HepG2 (cell line): ENCODE results near the gene ZIC3. TPM values are rescaled to one million over a fixed set of nuclear protein-coding genes. Genes with fewer than 3 reads are reported as not detected.

Experiments
- ATAC-seq: fragments of 200-7000 bp; cut with Tn5 transposase; 3 replicates; pipeline ENCODE4 v1.9.1; 2020; ENCODE audit warnings: mild to moderate bottlenecking, moderate library complexity
- BruUV-seq: library from RNA; stranded (reverse); fragments of 400-500 nt; replicated peaks from 2 replicates; lab custom pipeline; 2021; lab: Mats Ljungman, UMichigan
- CTCF ChIA-PET: fragments of 300-600 bp; formaldehyde crosslinking; extraction: SDS; loops from one replicate; lab custom pipeline; 2021; ENCODE audit warnings: low total read pairs, inconsistent platforms, low intra/inter-chr PET ratio; lab: Yijun Ruan, JAX
- POLR2A ChIA-PET: fragments of 350-600 bp; sonication (Branson Sonifier 250); formaldehyde crosslinking; loops from one replicate; lab custom pipeline; 2020; ENCODE audit warnings: antibody characterized with exemption, inconsistent platforms; lab: Yijun Ruan, JAX
- DNase-seq: peaks from one replicate; pipeline ENCODE4 v3.0.0-alpha.2; 2015; ENCODE audit warnings: low spot score
- FAIRE-seq: peaks from 3 replicates; lab custom pipeline; 2011; peaks lifted over from hg19 to GRCh38; lab: Jason Lieb, UNC
- H2AFZ ChIP-seq: one replicate; pipeline ENCODE4 v1.6.1; 2011; ENCODE audit warnings: low read length, inconsistent platforms
- H3K27ac ChIP-seq: fragments of 300-600 bp; 3 replicates; pipeline ENCODE4 v1.8.0; 2011; ENCODE audit warnings: mixed run types, mild to moderate bottlenecking, mixed read lengths, low read length, inconsistent platforms; ENCODE audit not compliant: insufficient read depth; ENCODE audit errors: extremely low read length
- H3K27me3 ChIP-seq, 2 experiments: fragments of 200-600 bp in 1 of 2; 2 replicates in 1 of 2; 3 replicates in 1 of 2; pipeline versions ENCODE4 v1.6.0 to v1.8.0; 2011; ENCODE audit warnings: low read length in 2 of 2, mild to moderate bottlenecking in 2 of 2, moderate library complexity in 2 of 2, inconsistent platforms in 1 of 2; ENCODE audit not compliant: insufficient read depth in 2 of 2, control insufficient read depth in 1 of 2
- H3K36me3 ChIP-seq, 2 experiments: fragments of 200-600 bp in 1 of 2; replicated peaks in 1 of 2; 2 replicates in 1 of 2; 3 replicates in 1 of 2; pipeline versions ENCODE4 v1.5.1 to v1.8.0; 2011; ENCODE audit warnings: low read length in 2 of 2, inconsistent platforms in 1 of 2; ENCODE audit not compliant: insufficient read depth in 2 of 2, control insufficient read depth in 1 of 2
- H3K4me1 ChIP-seq: 2 replicates; pipeline ENCODE4 v1.5.1; 2012; ENCODE audit warnings: low read length, inconsistent platforms; ENCODE audit not compliant: insufficient read depth
- H3K4me2 ChIP-seq: 2 replicates; pipeline ENCODE4 v1.6.0; 2011; ENCODE audit warnings: low read depth, low read length, inconsistent platforms
- H3K4me3 ChIP-seq, 3 experiments: fragments of 200-600 bp in 1 of 3; sonication (generic), shearing (Covaris generic) in 1 of 3; replicated peaks in 1 of 3; 2 replicates each; pipeline ENCODE4 v1.5.1; 2011 to 2016; ENCODE audit warnings: low read length in 3 of 3, inconsistent platforms in 2 of 3, low read depth in 2 of 3, mild to moderate bottlenecking in 2 of 3, control low read depth in 1 of 3, mixed read lengths in 1 of 3; ENCODE audit not compliant: insufficient read depth in 1 of 3
- H3K79me2 ChIP-seq: one replicate; pipeline ENCODE4 v1.6.1; 2011; ENCODE audit warnings: low read length, inconsistent platforms; ENCODE audit not compliant: insufficient read depth
- H3K9ac ChIP-seq: 2 replicates; pipeline ENCODE4 v1.6.0; 2011; ENCODE audit warnings: mild to moderate bottlenecking, low read depth, low read length, inconsistent platforms; ENCODE audit not compliant: insufficient read depth
- H3K9me3 ChIP-seq: 2 replicates; pipeline ENCODE4 v1.5.1; 2012; ENCODE audit warnings: mild to moderate bottlenecking, low read length
- H4K20me1 ChIP-seq: 2 replicates; pipeline ENCODE4 v1.6.0; 2011; ENCODE audit warnings: inconsistent platforms, mild to moderate bottlenecking, low read length, moderate library complexity; ENCODE audit not compliant: insufficient read depth
- BRD4 ChIP-seq: sonication (generic); formaldehyde crosslinking; IDR thresholded peaks from 2 replicates; pipeline ENCODE4 v1.4.0; 2020; ENCODE audit warnings: missing genetic modification reagents
- KDM4B ChIP-seq: sonication (generic); formaldehyde crosslinking; IDR thresholded peaks from 2 replicates; pipeline ENCODE4 v1.4.0; 2020; ENCODE audit warnings: missing genetic modification reagents
- SIN3B ChIP-seq: fragments of 150-350 bp; IDR thresholded peaks from 2 replicates; pipeline ENCODE4 v1.6.1; 2014; ENCODE audit warnings: low read length
- SMAD1 ChIP-seq: sonication (generic); formaldehyde crosslinking; IDR thresholded peaks from 2 replicates; pipeline ENCODE4 v1.4.0; 2020; ENCODE audit warnings: missing genetic modification reagents, low read depth, mild to moderate bottlenecking, borderline replicate concordance
- ZNF264 ChIP-seq: sonication (generic); formaldehyde crosslinking; IDR thresholded peaks from 2 replicates; pipeline ENCODE4 v1.4.0; 2020; ENCODE audit warnings: missing genetic modification reagents
- ZNF383 ChIP-seq: sonication (generic); formaldehyde crosslinking; IDR thresholded peaks from 2 replicates; pipeline ENCODE4 v1.4.0; 2020; ENCODE audit warnings: missing genetic modification reagents, mild to moderate bottlenecking, borderline replicate concordance
- ZNF441 ChIP-seq: sonication (generic); formaldehyde crosslinking; IDR thresholded peaks from 2 replicates; pipeline ENCODE4 v1.7.0; 2021; ENCODE audit warnings: missing genetic modification reagents, borderline replicate concordance
- ZNF503 ChIP-seq: sonication (generic); formaldehyde crosslinking; IDR thresholded peaks from 2 replicates; pipeline ENCODE4 v1.4.0; 2020; ENCODE audit warnings: missing genetic modification reagents
- WGBS: methylation state at CpG from one replicate; pipeline ENCODE4 v1.1.6; 2017; ENCODE audit warnings: low lambda C conversion rate; 5-methylcytosine and 5-hydroxymethylcytosine counted together
- in situ Hi-C: cut with HindIII; loops from 2 replicates; pipeline ENCODE4 v1.10.0; 2017; ENCODE audit warnings: low pct_unique_long_range_greater_than_20kb; ENCODE audit not compliant: extremely low pct_ligation_motif_present
- intact Hi-C: fragments of 100-400 bp; cut with micrococcal nuclease; formaldehyde crosslinking; loops from one replicate; pipeline ENCODE4 v1.10.0; 2022; ENCODE audit not compliant: unreplicated experiment
- polyA plus RNA-seq, 8 experiments: library from polyadenylated mRNA; depleted of rRNA in 3 of 8; stranded (reverse) in 7 of 8; unstranded in 1 of 8; fragments of >200 nt; fragmentation: Illumina TruSeq in 4 of 8; extraction: Trizol in 4 of 8; gene quantifications; 2 replicates each; pipeline versions ENCODE4 v1.2.1 to v1.2.3, GENCODE V29; 2011 to 2016; ENCODE audit warnings: low read depth in 4 of 8, missing spikeins in 1 of 8, mixed read lengths in 1 of 8; ENCODE audit not compliant: insufficient read depth in 1 of 8
- total RNA-seq, 5 experiments: library from RNA; depleted of rRNA; stranded (reverse); fragments of >200 nt; fragmentation: Illumina TruSeq; extraction: Trizol; gene quantifications; 2 replicates each; pipeline ENCODE4 v1.2.3, GENCODE V29; 2016; ENCODE audit warnings: low read depth in 1 of 5
- TF ChIP-seq, protein P1 (sequence below): sonication (generic); formaldehyde crosslinking; IDR thresholded peaks from 2 replicates; pipeline ENCODE4 v1.5.0; 2020; ENCODE audit warnings: mild to moderate bottlenecking, missing genetic modification reagents

ZIC3 gene
- total and polyA plus RNA-seq, 2 of the 13 experiments (the other 11 are each of a cell fraction or from before 2014, with no cell fraction given): not detected

- ChIA-PET POLR2A (no interaction called here), CTCF (no interaction called here)
- 87% methylated on average over 3 of the region's 82 CpGs for WGBS
- Histone ChIP-seq H3K4me2 (no peak overlapping the region), H3K4me1 (no peaks in the 10 kb centered on the region), H3K4me3 (no peak overlapping the region), H3K27me3 (no peaks in the 10 kb centered on the region), H2AFZ (no peak overlapping the region), H3K9ac (no peak overlapping the region), H3K36me3 (no peaks in the 10 kb centered on the region), H3K27ac (no peak overlapping the region), H4K20me1 (no peaks in the 10 kb centered on the region), H3K9me3 (no peaks in the 10 kb centered on the region), H3K79me2 (no peaks in the 10 kb centered on the region)
- no peak for TF ChIP-seq KDM4B (CRISPR knock-in tag)
- TF ChIP-seq ZNF503 (CRISPR knock-in tag): no peak
- TF ChIP-seq ZNF383 (CRISPR knock-in tag): no peak
- no peak for TF ChIP-seq SIN3B
- TF ChIP-seq, protein P1, sequence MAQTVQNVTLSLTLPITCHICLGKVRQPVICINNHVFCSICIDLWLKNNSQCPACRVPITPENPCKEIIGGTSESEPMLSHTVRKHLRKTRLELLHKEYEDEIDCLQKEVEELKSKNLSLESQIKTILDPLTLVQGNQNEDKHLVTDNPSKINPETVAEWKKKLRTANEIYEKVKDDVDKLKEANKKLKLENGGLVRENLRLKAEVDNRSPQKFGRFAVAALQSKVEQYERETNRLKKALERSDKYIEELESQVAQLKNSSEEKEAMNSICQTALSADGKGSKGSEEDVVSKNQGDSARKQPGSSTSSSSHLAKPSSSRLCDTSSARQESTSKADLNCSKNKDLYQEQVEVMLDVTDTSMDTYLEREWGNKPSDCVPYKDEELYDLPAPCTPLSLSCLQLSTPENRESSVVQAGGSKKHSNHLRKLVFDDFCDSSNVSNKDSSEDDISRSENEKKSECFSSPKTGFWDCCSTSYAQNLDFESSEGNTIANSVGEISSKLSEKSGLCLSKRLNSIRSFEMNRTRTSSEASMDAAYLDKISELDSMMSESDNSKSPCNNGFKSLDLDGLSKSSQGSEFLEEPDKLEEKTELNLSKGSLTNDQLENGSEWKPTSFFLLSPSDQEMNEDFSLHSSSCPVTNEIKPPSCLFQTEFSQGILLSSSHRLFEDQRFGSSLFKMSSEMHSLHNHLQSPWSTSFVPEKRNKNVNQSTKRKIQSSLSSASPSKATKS: no peak
- no peak for TF ChIP-seq BRD4 (CRISPR knock-in tag)
- no peak for TF ChIP-seq ZNF264 (CRISPR knock-in tag)
- TF ChIP-seq ZNF441 (CRISPR knock-in tag): no peak
- TF ChIP-seq SMAD1 (CRISPR knock-in tag): no peak
- DNase-seq: no peak
- BruUV-seq: no TSS peak
- no peak for FAIRE-seq
- in situ Hi-C loops (no loop called here), intact Hi-C loops (no loop called here)
- ATAC-seq: no peak
Measured at GRCh38 chrX:137566746-137567679, 1.1 kb downstream of the ZIC3 start.
